ENCODE data around the gene RPIA. TPM values are rescaled to one million over a fixed set of nuclear protein-coding genes. Genes with fewer than 3 reads are reported as not detected.

Gene RPIA
- total and polyA plus RNA-seq, 9 of the 15 experiments (the other 6 are each of a cell fraction or from before 2014, with no cell fraction given): 7.8 to 41.2 (median 25.8) TPM

GRCh38 chr2:88654714-88655113 lies 36.8 kb upstream of the RPIA start (continued):
- TF ChIP-seq, protein P1, sequence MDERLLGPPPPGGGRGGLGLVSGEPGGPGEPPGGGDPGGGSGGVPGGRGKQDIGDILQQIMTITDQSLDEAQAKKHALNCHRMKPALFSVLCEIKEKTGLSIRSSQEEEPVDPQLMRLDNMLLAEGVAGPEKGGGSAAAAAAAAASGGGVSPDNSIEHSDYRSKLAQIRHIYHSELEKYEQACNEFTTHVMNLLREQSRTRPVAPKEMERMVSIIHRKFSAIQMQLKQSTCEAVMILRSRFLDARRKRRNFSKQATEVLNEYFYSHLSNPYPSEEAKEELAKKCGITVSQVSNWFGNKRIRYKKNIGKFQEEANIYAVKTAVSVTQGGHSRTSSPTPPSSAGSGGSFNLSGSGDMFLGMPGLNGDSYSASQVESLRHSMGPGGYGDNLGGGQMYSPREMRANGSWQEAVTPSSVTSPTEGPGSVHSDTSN (CRISPR knock-in tag; IDR thresholded peaks at IDR 0.05; ENCODE audit: low read depth): no peak
- TF ChIP-seq, protein P1 (tag; conservative IDR thresholded peaks at IDR 0.05; ENCODE audit: low read depth): no peak
- no peak for TF ChIP-seq ZKSCAN1 (IDR thresholded peaks at IDR 0.05; ENCODE audit: low read depth, low read length)
- no peak for TF ChIP-seq ZNF140 (CRISPR knock-in tag; IDR thresholded peaks at IDR 0.05)
- TF ChIP-seq CEBPG (CRISPR knock-in tag; IDR thresholded peaks at IDR 0.05): peak; percentile 43; the same call in 1 of the 2 replicates
- peak; percentile 59 to 81; a peak in 3 of 4 replicates for TF ChIP-seq CEBPG (tag; conservative IDR thresholded peaks at IDR 0.05 in 1 of 2, IDR thresholded peaks at IDR 0.05 in 1 of 2)
- no peak for TF ChIP-seq NFRKB (IDR thresholded peaks at IDR 0.05; ENCODE audit: low read depth)
- TF ChIP-seq RBM22 (IDR thresholded peaks at IDR 0.05; ENCODE audit: low read depth, low read length, poor library complexity, severe bottlenecking): no peak
- no peak for TF ChIP-seq ZBTB12 (CRISPR knock-in tag; IDR thresholded peaks at IDR 0.05)
- TF ChIP-seq CEBPB (tag; IDR thresholded peaks at IDR 0.05): peak; percentile 60; the same call in 1 of the 2 replicates
- TF ChIP-seq HDAC6 (IDR thresholded peaks at IDR 0.05; ENCODE audit: low read depth, low read length): no peak
- TF ChIP-seq ZZZ3 (IDR thresholded peaks at IDR 0.05): no peak
- TF ChIP-seq L3MBTL2 (IDR thresholded peaks at IDR 0.05): no peak
- no peak for TF ChIP-seq ZNF444 (CRISPR knock-in tag; IDR thresholded peaks at IDR 0.05)
- TF ChIP-seq EZH2 (IDR thresholded peaks at IDR 0.05; ENCODE audit: borderline replicate concordance, low read depth, low read length): no peak
- TF ChIP-seq, protein P2, sequence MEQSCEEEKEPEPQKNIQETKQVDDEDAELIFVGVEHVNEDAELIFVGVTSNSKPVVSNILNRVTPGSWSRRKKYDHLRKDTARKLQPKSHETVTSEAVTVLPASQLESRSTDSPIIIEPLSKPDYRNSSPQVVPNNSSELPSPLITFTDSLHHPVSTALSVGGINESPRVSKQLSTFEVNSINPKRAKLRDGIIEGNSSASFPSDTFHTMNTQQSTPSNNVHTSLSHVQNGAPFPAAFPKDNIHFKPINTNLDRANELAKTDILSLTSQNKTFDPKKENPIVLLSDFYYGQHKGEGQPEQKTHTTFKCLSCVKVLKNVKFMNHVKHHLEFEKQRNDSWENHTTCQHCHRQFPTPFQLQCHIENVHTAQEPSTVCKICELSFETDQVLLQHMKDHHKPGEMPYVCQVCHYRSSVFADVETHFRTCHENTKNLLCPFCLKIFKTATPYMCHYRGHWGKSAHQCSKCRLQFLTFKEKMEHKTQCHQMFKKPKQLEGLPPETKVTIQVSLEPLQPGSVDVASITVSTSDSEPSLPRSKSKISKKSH (CRISPR knock-in tag; IDR thresholded peaks at IDR 0.05): no peak
- no peak for TF ChIP-seq CBX2 (IDR thresholded peaks at IDR 0.05; ENCODE audit: insufficient read depth, low read length, poor library complexity, severe bottlenecking)
- TF ChIP-seq NFATC3 (IDR thresholded peaks at IDR 0.05): no peak
- no peak for TF ChIP-seq ARID3A (IDR thresholded peaks at IDR 0.05; ENCODE audit: borderline replicate concordance, low read depth, low read length)
- TF ChIP-seq JUN (IDR thresholded peaks at IDR 0.05; ENCODE audit: borderline replicate concordance, low read depth, low read length): 0 out of 2 replicates have a peak, but pooled peaks have one; percentile 12
- no peak for TF ChIP-seq JUN (CRISPR knock-in tag; IDR thresholded peaks at IDR 0.05; ENCODE audit: borderline replicate concordance)
- TF ChIP-seq CTBP1 (IDR thresholded peaks at IDR 0.05; ENCODE audit: borderline replicate concordance): no peak
- no peak for TF ChIP-seq PHB (CRISPR knock-in tag; IDR thresholded peaks at IDR 0.05)
